Measurements from ENCODE around the gene SIPA1. TPM values are rescaled to one million over a fixed set of nuclear protein-coding genes. Genes with fewer than 3 reads are reported as not detected.
"Not testable (repeated sequence)": the region's sequence is repeated elsewhere in the genome, so short reads cannot be mapped to it uniquely, and the experiment has no call there.

Gene SIPA1
- total RNA-seq, 1 donor from 2014 or later, result 86.9 TPM

DNA sequence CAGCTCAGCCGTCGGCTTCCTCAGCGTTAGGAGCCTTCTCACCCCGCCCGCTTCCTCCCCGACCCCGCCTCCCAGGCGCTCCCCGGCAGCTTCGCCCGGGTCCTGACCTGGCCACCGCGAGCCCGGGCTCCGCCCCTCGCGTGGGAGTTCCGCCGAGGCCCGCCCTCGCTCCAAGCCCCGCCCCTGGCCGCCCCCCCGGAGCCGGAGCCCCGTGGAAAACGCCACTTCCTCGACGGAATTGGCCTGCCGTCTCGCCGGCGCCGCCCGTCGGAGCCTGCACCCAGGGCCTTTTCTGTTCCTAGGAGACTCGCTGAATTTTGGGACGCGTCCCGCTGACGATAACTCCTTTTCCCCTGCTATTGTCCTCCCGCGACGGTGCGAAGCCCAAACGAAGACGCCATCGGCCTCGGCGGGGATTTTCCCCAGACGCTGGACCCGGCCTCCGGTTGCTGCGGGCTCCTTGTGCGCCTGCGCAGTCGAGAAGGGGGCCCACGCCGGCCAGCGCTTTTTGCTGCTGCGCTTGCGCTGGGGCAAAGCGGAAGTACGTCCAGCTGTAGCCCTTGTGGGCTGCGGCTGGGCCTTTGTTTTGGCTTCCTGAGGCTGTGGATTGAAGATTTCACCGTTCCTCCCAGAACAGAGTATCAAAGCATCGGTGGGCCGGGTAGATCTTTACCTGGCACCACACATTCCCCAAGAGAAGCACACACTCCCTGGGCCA, 14.8 kb downstream of the SIPA1 start:
- DNase-seq (ENCODE audit: low spot score), result peak; percentile 98
- peak; percentile 92 for ATAC-seq

DNA sequence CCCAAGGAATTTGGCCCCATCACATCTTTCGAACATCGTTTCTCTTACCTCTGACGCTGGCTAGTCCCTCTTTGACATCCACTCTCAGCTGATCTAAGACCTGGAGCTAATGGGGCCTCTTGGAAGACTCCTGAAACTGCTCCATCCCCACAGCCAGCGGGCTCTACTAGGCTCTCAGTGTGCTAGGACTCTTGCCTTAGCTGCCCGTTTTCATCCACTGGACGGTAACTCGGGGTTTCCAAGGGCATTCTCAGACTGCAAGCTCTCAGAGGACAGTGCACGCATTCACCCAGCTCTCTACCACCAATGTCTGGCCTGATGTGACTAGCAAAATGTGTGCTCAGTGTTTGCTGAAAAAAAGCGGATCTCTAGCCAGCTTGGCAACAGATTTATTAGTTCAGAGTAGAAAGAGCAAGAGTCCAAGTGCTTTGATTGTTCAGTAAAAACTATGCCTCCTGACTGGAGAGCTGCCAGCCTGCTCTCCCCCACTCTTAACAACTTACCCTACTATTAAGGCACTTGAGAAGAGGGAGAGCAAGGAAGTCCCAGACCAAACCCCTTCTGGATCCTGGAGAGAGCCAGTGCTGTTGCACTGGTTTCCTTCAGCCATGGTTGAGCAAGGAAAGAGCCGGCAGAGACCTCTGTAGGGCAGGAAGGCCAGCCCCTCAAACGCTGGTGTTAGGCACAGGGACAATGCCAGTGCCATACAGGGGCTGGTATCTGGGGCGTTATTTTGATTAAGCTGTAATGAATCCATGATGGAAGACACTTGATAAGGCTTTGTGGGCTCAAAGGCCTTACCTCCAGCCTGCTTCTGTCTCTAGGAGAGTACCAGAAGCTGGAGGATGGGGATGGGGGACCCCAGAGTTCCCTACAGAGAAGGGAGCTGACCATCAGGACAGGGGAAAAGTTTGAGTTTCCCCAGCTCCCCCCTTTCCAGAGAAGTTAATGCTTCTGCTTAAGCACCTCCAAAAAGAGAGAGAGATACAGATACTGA, 15.6 kb downstream of the SIPA1 start:
- intact Hi-C loops (cut with DNase I), result no loop called here
- DNase-seq (ENCODE audit: low spot score), result no peak
- ATAC-seq, result peak; percentile 1

More for the DNA sequence above, 14.8 kb downstream of the SIPA1 start:
- intact Hi-C loops (cut with DNase I), result no loop called here

DNA sequence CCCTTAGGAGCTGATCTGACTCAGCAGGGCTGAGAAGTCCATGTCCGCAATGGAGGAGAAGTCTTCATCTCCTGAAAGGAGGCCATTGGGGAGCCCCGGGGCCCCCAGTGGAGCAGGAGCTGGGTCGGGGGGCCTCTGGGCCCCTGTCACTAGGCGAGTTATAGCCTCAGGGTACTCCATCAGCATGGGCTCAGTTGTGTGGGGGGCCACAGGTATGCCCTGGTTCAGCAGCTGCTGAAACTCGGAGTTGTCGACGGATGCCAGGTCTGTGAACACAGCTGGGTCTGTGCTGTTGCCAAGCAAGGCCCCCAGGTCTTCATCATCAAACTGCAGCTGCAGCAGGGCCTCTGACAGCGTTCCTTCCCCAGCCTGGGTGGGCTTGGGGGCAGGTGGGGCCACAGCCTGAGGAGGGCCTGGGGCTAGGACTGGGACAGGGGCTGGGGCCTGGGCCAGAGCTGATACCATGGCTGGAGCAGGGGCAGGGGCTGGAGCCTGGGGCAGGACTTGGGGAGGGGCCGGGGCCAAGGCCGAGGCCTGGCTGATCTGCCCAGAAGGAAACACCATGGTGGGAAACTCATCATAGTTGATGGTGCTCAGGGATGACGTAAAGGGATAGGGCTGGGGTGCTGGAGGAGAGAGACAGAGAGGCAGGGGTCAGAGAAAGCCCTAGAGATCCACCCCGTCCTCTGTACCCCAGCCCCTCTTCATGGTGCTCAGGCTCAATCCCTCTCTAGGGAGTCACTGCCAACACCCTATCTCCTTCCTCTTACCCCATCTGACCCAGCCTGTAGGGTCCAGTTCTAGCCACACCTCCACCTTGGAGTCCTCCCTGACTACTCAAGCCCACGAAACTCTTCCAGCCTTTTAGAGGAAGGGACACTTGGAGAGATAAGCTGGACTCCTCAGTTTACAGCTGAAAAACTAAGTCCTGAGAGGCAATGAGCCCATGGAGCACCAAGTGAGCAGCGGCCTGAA, 16.8 kb downstream of the SIPA1 start:
- intact Hi-C loops (cut with DNase I), result no loop called here
- ATAC-seq (no peak), DNase-seq (ENCODE audit: low spot score) (no peak)

DNA sequence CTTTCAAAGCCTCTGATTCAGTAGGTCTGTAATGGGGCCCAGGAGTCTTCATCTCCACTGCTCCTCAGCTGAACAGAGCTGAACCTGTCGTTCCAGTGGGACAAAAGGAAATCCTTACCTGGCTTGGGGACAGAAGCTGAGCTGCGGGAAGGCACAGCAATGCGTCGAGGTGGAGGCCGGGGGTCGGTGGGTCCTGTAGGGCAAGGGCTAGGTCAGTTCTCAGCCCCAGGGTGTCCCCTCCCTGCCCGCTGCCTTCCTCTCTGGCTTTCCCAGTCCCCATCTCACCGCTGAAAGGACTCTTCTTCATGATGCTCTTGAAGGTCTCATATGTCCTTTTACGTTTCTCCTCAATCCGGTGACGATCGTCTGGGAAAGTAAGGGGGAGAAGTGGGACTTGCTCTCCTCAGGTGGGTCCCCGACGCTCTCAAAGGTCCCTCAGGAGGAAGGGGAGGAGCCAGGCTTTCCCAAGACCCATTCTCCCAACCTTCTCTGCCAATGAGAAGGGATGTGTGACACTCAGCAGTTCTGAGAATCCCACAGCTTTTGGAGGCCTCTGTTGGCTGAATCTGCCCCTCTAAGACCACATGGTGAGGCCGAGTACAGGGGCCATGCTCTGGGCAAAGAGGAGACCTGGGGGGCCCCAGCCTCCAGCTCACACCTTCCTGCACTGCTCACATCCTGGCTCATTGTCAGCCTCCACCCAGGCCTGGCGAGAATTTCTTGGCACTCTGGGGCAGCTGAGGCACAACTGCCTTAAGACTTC, 17.9 kb downstream of the SIPA1 start:
- intact Hi-C loops (cut with DNase I), result no loop called here
- DNase-seq (ENCODE audit: low spot score) (no peak), ATAC-seq (no peak)

- intact Hi-C loops (cut with DNase I), result no loop called here
- ATAC-seq, result no peak
- no peak for DNase-seq (ENCODE audit: low spot score)
Measured at GRCh38 chr11:65657426-65657825, 19.5 kb downstream of the SIPA1 start.

DNA sequence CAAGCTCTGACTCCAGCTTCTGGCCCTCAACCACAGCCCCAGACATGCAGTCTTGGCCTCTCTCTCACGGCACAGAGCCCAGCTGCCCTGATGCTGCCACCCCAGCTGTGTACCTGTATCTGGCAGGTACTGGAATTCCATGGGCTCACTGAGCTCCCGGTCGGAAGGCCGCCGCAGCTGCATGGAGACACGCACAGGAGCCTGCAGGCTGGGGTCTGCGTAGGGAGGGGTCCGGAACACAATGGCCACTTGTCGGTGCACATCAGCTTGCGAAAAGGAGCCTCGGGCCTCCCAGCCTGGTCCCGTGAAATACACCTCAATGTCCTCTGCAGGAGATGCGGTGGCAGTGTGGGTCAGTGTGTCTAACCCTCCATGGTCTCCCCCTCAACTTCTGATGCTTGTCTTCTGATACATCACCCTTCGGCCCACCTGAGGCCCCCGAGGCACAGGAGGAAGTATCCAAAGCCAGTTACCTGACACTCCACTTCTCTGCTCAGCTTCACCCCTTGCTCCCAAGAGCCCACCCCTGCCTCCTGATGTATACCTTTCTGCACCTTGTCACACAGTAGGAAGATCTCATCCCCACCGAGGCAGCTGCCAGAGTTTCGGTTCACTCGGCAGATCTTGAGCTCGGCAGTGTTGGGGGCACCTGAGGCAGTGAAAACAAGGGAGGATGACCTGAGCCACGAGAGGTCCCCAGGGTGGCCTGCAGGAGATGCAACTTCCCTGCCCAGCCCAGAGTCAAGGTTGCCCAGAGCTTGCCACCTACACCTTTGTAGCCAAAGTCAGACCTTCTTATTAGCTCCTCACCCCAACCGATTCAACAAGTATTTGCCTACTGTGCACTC, 20.5 kb downstream of the SIPA1 start:
- ATAC-seq (no peak), DNase-seq (ENCODE audit: low spot score) (no peak)
- intact Hi-C loops (cut with DNase I), result no loop called here

GRCh38 chr11:65660038-65660437, 22.1 kb downstream of the SIPA1 start:
- no peak for DNase-seq (ENCODE audit: low spot score)
- no peak for ATAC-seq
- intact Hi-C loops (cut with DNase I), result no loop called here

GRCh38 chr11:65660908-65661307, 23.0 kb downstream of the SIPA1 start:
- ATAC-seq; DNase-seq (ENCODE audit: low spot score); intact Hi-C loops (cut with DNase I): not testable (repeated sequence)

- DNase-seq (ENCODE audit: low spot score) (no peak), ATAC-seq (no peak)
- intact Hi-C loops (cut with DNase I), result no loop called here
Measured at GRCh38 chr11:65661599-65662246, 23.8 kb downstream of the SIPA1 start.

- intact Hi-C loops (cut with DNase I), result no loop called here
- DNase-seq (ENCODE audit: low spot score), result peak; percentile 77
- ATAC-seq, result no peak
Measured at GRCh38 chr11:65662247-65662798, 24.4 kb downstream of the SIPA1 start.

DNA sequence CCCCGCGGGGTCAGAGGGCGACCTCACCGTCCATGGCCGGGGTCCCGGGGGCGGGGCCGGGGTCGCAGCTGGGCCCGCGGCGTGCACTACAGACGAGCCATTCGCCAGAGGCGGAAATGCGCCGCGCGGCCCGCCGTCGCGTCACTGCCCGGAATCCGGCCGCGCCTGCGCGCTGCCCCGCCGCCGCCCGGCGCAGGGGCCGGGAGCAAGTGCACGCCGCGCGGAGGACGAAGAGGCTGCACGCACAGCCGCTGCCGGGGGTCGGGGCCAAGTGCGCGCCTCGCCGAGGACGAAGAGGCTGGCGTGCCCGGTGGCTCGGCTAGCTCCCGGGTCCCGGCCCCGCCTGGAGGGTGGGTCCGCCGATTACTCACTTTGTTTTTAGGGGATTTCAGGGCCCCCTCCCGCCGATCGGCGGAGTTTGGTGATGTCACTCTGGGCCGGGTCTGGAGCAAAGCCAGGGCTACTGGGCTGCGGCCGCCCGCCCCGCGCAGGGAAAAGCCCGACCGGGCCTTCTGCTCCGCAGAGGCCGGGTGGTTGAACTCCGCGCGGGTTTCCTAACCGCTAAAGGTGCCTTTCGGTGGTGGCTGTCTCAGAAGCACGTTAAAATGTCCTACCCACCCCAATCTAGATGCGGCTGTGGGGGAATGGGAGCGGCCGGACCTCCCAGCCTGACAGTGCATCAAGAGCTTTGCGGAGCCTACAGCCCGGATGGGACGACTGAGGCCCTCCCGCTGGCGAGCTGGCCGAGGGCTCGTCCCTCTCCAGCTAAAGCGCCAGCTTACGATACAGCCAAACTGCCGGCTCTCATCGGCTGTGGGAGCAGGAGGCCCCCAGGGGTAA, 25.1 kb downstream of the SIPA1 start, which contains the start of gene RELA:
TSS of gene RELA (minus strand) at position 118 of the 840 bp plus-strand sequence. CDS start at position 34, 84 bp downstream.
- intact Hi-C loops (cut with DNase I), result no loop called here
- ATAC-seq, result peak; percentile 93
- DNase-seq (ENCODE audit: low spot score), result peak; percentile 98

- ATAC-seq, result peak; percentile 86
- DNase-seq (ENCODE audit: low spot score), result peak; percentile 88
- intact Hi-C loops (cut with DNase I), result no loop called here
Measured at GRCh38 chr11:65663639-65664200, 25.8 kb downstream of the SIPA1 start.

DNA sequence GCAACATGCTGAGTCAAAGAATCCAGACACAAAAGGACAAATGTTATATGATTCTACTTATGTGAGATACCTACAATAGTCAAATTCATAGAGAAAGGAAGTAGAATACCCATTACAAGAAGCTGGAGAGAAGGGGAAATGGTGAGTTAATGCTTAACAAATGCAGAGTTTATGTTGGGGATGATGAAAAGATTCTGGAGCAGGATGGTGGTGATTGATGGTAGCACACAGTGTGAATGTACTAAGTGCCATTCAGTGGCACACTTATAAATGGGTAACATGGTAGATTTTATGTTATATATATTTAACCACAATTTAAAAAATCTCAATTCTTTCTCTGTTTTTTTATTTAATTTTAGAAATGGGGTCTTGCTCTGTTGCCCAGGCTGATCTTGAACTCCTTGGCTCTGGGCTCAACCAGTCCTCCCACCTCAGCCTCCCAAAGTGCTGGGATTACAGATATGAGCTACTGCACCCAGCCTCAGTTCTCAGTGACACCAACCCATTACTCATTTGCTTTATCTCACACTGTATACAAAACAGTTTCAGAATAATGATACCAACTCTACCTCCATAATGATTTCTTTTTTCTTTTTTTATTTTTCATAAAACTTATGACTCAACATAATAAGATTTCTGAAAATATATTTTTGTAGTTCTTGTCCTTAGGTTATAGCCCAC, 34.4 kb downstream of the SIPA1 start:
- DNase-seq (ENCODE audit: low spot score) (no peak), ATAC-seq (no peak)
- intact Hi-C loops (cut with DNase I), result no loop called here

DNA sequence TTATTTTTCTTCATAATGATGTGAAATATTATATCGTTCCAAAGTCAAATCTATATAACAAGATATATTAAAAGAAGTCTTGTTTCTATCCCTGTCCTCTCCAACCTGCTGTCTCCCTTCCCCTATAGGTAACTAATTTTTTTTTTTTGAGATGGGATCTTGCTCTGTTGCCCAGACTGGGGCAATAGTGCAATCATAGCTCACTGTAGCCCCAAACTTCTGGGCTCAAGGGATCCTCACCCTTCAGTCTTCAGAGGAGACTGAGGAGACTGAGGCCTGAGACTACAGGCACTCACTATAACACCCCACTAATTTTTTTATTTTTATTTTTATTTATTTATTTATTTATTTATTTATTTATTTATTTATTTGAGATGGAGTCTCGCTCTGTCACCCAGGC, 35.1 kb downstream of the SIPA1 start:
- no peak for DNase-seq (ENCODE audit: low spot score)
- intact Hi-C loops (cut with DNase I), result no loop called here
- ATAC-seq, result no peak

All from sciatic nerve (tissue), 2 donors.